Mesodermal cell (in vitro differentiated cells): Measurements from ENCODE around the gene EVA1B.
A peak's percentile ranks its signal among the peaks of the same experiment; 100 is the strongest.

ENCODE experiments used
- H3K27ac ChIP-seq: 2 replicates; pipeline ENCODE4 v1.7.0; 2013; ENCODE audit warnings: mild to moderate bottlenecking, low read depth, low read length, moderate library complexity; ENCODE audit not compliant: severe bottlenecking
- H3K36me3 ChIP-seq: 2 replicates; pipeline ENCODE4 v1.7.1; 2013; ENCODE audit warnings: mild to moderate bottlenecking, low read length, moderate library complexity; ENCODE audit not compliant: control insufficient read depth, insufficient read depth
- H3K4me1 ChIP-seq: one replicate; pipeline ENCODE4 v1.7.1; 2013; ENCODE audit warnings: mild to moderate bottlenecking, low read length; ENCODE audit not compliant: insufficient read depth, control insufficient read depth, poor library complexity, severe bottlenecking
- H3K4me3 ChIP-seq: 2 replicates; pipeline ENCODE4 v1.7.0; 2013; ENCODE audit warnings: low read length, control low read depth, mild to moderate bottlenecking; ENCODE audit not compliant: insufficient read depth, poor library complexity, severe bottlenecking; ENCODE audit errors: extremely low read depth
- H3K9me3 ChIP-seq: 2 replicates; pipeline ENCODE4 v1.7.1; 2013; ENCODE audit warnings: mild to moderate bottlenecking, low read length, moderate library complexity; ENCODE audit not compliant: control insufficient read depth
- WGBS, 2 experiments: methylation state at CpG; one replicate each; pipeline ENCODE4 v1.1.5; 2013; ENCODE audit warnings: missing lambda C conversion rate in 2 of 2; ENCODE audit not compliant: insufficient coverage in 2 of 2; 5-methylcytosine and 5-hydroxymethylcytosine counted together

EVA1B gene

GRCh38 chr1:36355811-36356210 is 32.4 kb upstream of the EVA1B start:
- WGBS, 2 experiments: 85 to 97% methylated on average over 3 to 4 of the region's 4 CpGs
- H3K36me3 ChIP-seq: peaks cover 78% of the 10 kb centered on the region

GRCh38 chr1:36354486-36354885 is 31.0 kb upstream of the EVA1B start:
- Histone ChIP-seq H3K4me1 (peaks cover 50% of the 10 kb centered on the region), H3K36me3 (peaks cover 76% of the 10 kb centered on the region), H3K27ac (no peak overlapping the region), H3K9me3 (no peaks in the 10 kb centered on the region), H3K4me3 (no peak overlapping the region)
- WGBS, 2 experiments: 96 to 99% methylated on average over 5 to 8 of the region's 11 CpGs

More at GRCh38 chr1:36355811-36356210, 32.4 kb upstream of the EVA1B start:
- Histone ChIP-seq H3K4me1 (peaks cover 37% of the 10 kb centered on the region), H3K9me3 (no peaks in the 10 kb centered on the region), H3K4me3 (no peak overlapping the region), H3K27ac (no peak overlapping the region)

GRCh38 chr1:36352910-36353878 is 29.7 kb upstream of the EVA1B start:
- H3K36me3 ChIP-seq: peaks cover 75% of the 10 kb centered on the region
- peak overlapping the region; percentile 97 for H3K27ac ChIP-seq
- H3K9me3 ChIP-seq: no peaks in the 10 kb centered on the region
- H3K4me3 ChIP-seq: no peak overlapping the region
- peaks cover 53% of the 10 kb centered on the region for H3K4me1 ChIP-seq
- 96 to 97% methylated on average over 13 to 14 of the region's 15 CpGs for whole genome bisulfite sequencing, 2 experiments

GRCh38 chr1:36352125-36352909 is 28.9 kb upstream of the EVA1B start:
- Histone ChIP-seq H3K36me3 (peaks cover 77% of the 10 kb centered on the region), H3K9me3 (no peaks in the 10 kb centered on the region), H3K4me3 (no peak overlapping the region), H3K4me1 (peaks cover 53% of the 10 kb centered on the region), H3K27ac (peak overlapping the region; percentile 97)
- WGBS, 2 experiments: 85 to 89% methylated on average over 12 of the region's 13 CpGs

GRCh38 chr1:36351227-36351977 is 28.0 kb upstream of the EVA1B start:
- 79 to 85% methylated on average over 11 to 14 of the region's 14 CpGs for WGBS, 2 experiments
- Histone ChIP-seq H3K4me3 (peak overlapping the region; percentile 9), H3K9me3 (no peaks in the 10 kb centered on the region), H3K27ac (peak overlapping the region; percentile 97), H3K4me1 (peaks cover 53% of the 10 kb centered on the region), H3K36me3 (peaks cover 78% of the 10 kb centered on the region)

GRCh38 chr1:36350659-36351226 is 27.3 kb upstream of the EVA1B start:
- Histone ChIP-seq H3K4me3 (peak overlapping the region; percentile 9), H3K4me1 (peaks cover 53% of the 10 kb centered on the region), H3K9me3 (no peaks in the 10 kb centered on the region), H3K27ac (peak overlapping the region; percentile 97), H3K36me3 (peaks cover 78% of the 10 kb centered on the region)
- WGBS, 2 experiments: 83 to 87% methylated on average over 8 to 12 of the region's 13 CpGs

- Histone ChIP-seq H3K9me3 (no peaks in the 10 kb centered on the region), H3K36me3 (peaks cover 78% of the 10 kb centered on the region), H3K4me1 (peaks cover 51% of the 10 kb centered on the region), H3K27ac (peak overlapping the region; percentile 97), H3K4me3 (no peak overlapping the region)
- WGBS, 2 experiments: 94 to 96% methylated on average over 15 of the region's 16 CpGs
Observed at GRCh38 chr1:36349839-36350238, 26.4 kb upstream of the EVA1B start.

- Histone ChIP-seq H3K27ac (no peak overlapping the region), H3K36me3 (peaks cover 78% of the 10 kb centered on the region), H3K4me3 (no peak overlapping the region), H3K9me3 (no peaks in the 10 kb centered on the region), H3K4me1 (peaks cover 50% of the 10 kb centered on the region)
- 89 to 94% methylated on average over 3 to 4 of the region's 7 CpGs for WGBS, 2 experiments
Observed at GRCh38 chr1:36349241-36349671, 25.8 kb upstream of the EVA1B start.

GRCh38 chr1:36346741-36347370 is 23.4 kb upstream of the EVA1B start:
- Histone ChIP-seq H3K4me3 (no peak overlapping the region), H3K27ac (no peak overlapping the region), H3K36me3 (peaks cover 74% of the 10 kb centered on the region), H3K4me1 (peaks cover 28% of the 10 kb centered on the region), H3K9me3 (no peaks in the 10 kb centered on the region)
- WGBS, 2 experiments: 95 to 96% methylated on average over 6 to 8 of the region's 8 CpGs
